ENCODE data around the gene CADPS2. TPM values are rescaled to one million over a fixed set of nuclear protein-coding genes. Genes with fewer than 3 reads are reported as not detected.

The CADPS2 gene
- total and polyA plus RNA-seq, 2 donors (not counting 3 experiments of a cell fraction or from before 2014, with no cell fraction given): 9.5 to 22.6 TPM

DNA sequence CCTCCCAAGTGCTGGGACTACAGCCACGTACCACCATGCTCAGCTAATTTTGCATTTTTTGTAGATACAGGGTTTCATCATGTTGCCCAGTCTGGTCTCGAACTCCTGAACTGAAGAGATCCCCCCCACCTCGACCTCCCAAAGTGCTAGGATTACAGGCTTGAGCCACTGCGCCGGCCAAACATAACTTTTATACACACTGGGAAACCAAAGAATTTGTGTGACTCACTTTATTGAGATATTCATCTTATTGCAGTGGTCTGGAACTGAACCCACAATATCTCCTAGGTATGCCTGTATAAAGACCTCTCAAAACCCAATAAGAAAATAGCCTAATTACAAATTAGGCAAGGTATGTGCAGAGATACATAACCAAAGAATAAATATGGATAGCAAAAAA, 399.1 kb downstream of the CADPS2 start:
- no peaks in the 10 kb centered on the region for H3K79me2 ChIP-seq (ENCODE audit: control insufficient read depth, insufficient read depth, low read length)
- ChIA-PET CTCF (no interaction called here), POLR2A (no interaction called here)
- H2AFZ ChIP-seq (ENCODE audit: low read depth, low read length): no peak overlapping the region
- TF ChIP-seq POLR2AphosphoS5 (IDR thresholded peaks at IDR 0.05; ENCODE audit: insufficient read depth, low read depth, low read length) (no peak), JUN (IDR thresholded peaks at IDR 0.05; ENCODE audit: borderline replicate concordance, insufficient read depth, insufficient read length, low read depth) (no peak), FOS (IDR thresholded peaks at IDR 0.05; ENCODE audit: borderline replicate concordance, insufficient read depth, low read length) (no peak), EZH2 (IDR thresholded peaks at IDR 0.05; ENCODE audit: borderline replicate concordance, low read depth, low read length, severe bottlenecking) (no peak), MYC (IDR thresholded peaks at IDR 0.05; ENCODE audit: low read depth, low read length) (no peak), POLR2A (IDR thresholded peaks at IDR 0.05; ENCODE audit: low read depth, low read length) (no peak), GATA2 (IDR thresholded peaks at IDR 0.05; ENCODE audit: insufficient read depth, insufficient read length, low read depth, low read length) (no peak)
- TF ChIP-seq, protein P1, sequence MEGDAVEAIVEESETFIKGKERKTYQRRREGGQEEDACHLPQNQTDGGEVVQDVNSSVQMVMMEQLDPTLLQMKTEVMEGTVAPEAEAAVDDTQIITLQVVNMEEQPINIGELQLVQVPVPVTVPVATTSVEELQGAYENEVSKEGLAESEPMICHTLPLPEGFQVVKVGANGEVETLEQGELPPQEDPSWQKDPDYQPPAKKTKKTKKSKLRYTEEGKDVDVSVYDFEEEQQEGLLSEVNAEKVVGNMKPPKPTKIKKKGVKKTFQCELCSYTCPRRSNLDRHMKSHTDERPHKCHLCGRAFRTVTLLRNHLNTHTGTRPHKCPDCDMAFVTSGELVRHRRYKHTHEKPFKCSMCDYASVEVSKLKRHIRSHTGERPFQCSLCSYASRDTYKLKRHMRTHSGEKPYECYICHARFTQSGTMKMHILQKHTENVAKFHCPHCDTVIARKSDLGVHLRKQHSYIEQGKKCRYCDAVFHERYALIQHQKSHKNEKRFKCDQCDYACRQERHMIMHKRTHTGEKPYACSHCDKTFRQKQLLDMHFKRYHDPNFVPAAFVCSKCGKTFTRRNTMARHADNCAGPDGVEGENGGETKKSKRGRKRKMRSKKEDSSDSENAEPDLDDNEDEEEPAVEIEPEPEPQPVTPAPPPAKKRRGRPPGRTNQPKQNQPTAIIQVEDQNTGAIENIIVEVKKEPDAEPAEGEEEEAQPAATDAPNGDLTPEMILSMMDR (IDR thresholded peaks at IDR 0.05; ENCODE audit: extremely low read depth in 1 of 2, insufficient read depth in 1 of 2, low read depth in 1 of 2, low read length in 2 of 2): no peak
- TF ChIP-seq, protein P2, sequence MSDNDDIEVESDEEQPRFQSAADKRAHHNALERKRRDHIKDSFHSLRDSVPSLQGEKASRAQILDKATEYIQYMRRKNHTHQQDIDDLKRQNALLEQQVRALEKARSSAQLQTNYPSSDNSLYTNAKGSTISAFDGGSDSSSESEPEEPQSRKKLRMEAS (IDR thresholded peaks at IDR 0.05; ENCODE audit: insufficient read depth, insufficient read length): no peak
- DNase-seq (ENCODE audit: low read depth, low spot score) (no peak), FAIRE-seq (no peak)
- dilution Hi-C loops (cut with MboI; ENCODE audit: extremely low pct_ligation_motif_present, low sequenced_read_pairs): no loop called here
- no peaks in the 10 kb centered on the region for H3K27me3 ChIP-seq (ENCODE audit: control insufficient read depth in 2 of 2, insufficient read depth in 2 of 2, low read length in 2 of 2)
- no TSS peak for BruUV-seq (replicated peaks)
- no peaks in the 10 kb centered on the region for H3K9me3 ChIP-seq (replicated peaks; ENCODE audit: control insufficient read depth, insufficient read depth, low read length)
- H3K9ac ChIP-seq (replicated peaks; ENCODE audit: extremely low read depth, insufficient read depth, low read length): no peak overlapping the region
- H3K4me1 ChIP-seq (ENCODE audit: control insufficient read depth, extremely low read depth, insufficient read depth, low read length): no peaks in the 10 kb centered on the region
- intact Hi-C loops (cut with micrococcal nuclease): no loop called here
- no peak overlapping the region for H3K27ac ChIP-seq (ENCODE audit: insufficient read depth, low read depth, low read length)
- H3K36me3 ChIP-seq (ENCODE audit: control insufficient read depth in 2 of 2, extremely low read depth in 1 of 2, insufficient read depth in 2 of 2, low read length in 2 of 2): no peaks in the 10 kb centered on the region
- H3K9me1 ChIP-seq (replicated peaks; ENCODE audit: control insufficient read depth, extremely low read depth, insufficient read depth, low read length): no peaks in the 10 kb centered on the region
- H3K4me3 ChIP-seq (replicated peaks in 1 of 3; ENCODE audit: insufficient read depth in 1 of 3, low read depth in 1 of 3, low read length in 3 of 3): no peak overlapping the region
- no peaks in the 10 kb centered on the region for H4K20me1 ChIP-seq (replicated peaks; ENCODE audit: control insufficient read depth, extremely low read depth, insufficient read depth, low read length)
- no peak overlapping the region for H3K4me2 ChIP-seq (ENCODE audit: insufficient read depth, low read length)
